Measurements from ENCODE around the gene PDIA5. TPM values are rescaled to one million over a fixed set of nuclear protein-coding genes. Genes with fewer than 3 reads are reported as not detected.

Gene PDIA5
- total RNA-seq, 3 donors from 2014 or later, result 21.5 to 49.1 (median 22.0) TPM

GRCh38 chr3:123072152-123072551, 5.3 kb downstream of the PDIA5 start:
- no peak for TF ChIP-seq CTCF (IDR thresholded peaks at IDR 0.05)
- H3K4me1 ChIP-seq (ENCODE audit: low read depth), result peaks cover 26% of the 10 kb centered on the region
- H3K36me3 ChIP-seq (ENCODE audit: low read depth), result no peaks in the 10 kb centered on the region
- intact Hi-C loops (cut with DNase I, micrococcal nuclease), result no loop called here
- ATAC-seq, result no peak
- no peaks in the 10 kb centered on the region for H3K9me3 ChIP-seq
- no peak for DNase-seq
- H3K4me3 ChIP-seq, result no peak overlapping the region

GRCh38 chr3:123072564-123072963, 5.7 kb downstream of the PDIA5 start:
- Histone ChIP-seq H3K4me1 (ENCODE audit: low read depth) (peaks cover 26% of the 10 kb centered on the region), H3K9me3 (no peaks in the 10 kb centered on the region), H3K4me3 (no peak overlapping the region), H3K36me3 (ENCODE audit: low read depth) (no peaks in the 10 kb centered on the region)
- TF ChIP-seq CTCF (IDR thresholded peaks at IDR 0.05), result no peak
- no peak for ATAC-seq
- intact Hi-C loops (cut with DNase I, micrococcal nuclease), result no loop called here
- DNase-seq, result no peak

- Histone ChIP-seq H3K9me3 (no peaks in the 10 kb centered on the region), H3K36me3 (ENCODE audit: low read depth) (no peaks in the 10 kb centered on the region), H3K4me3 (no peak overlapping the region), H3K4me1 (ENCODE audit: low read depth) (peaks cover 11% of the 10 kb centered on the region)
- intact Hi-C loops (cut with DNase I, micrococcal nuclease), result no loop called here
- no peak for DNase-seq
- ATAC-seq, result no peak
- TF ChIP-seq CTCF (IDR thresholded peaks at IDR 0.05), result no peak
Measured at GRCh38 chr3:123075359-123075758, 8.5 kb downstream of the PDIA5 start.

GRCh38 chr3:123076112-123076495, 9.3 kb downstream of the PDIA5 start:
- H3K9me3 ChIP-seq, result no peaks in the 10 kb centered on the region
- DNase-seq, result no peak
- ATAC-seq, result no peak
- H3K36me3 ChIP-seq (ENCODE audit: low read depth), result no peaks in the 10 kb centered on the region
- H3K4me1 ChIP-seq (ENCODE audit: low read depth), result peaks cover 11% of the 10 kb centered on the region
- TF ChIP-seq CTCF (IDR thresholded peaks at IDR 0.05), result no peak
- intact Hi-C loops (cut with DNase I, micrococcal nuclease), result no loop called here
- H3K4me3 ChIP-seq, result no peak overlapping the region

GRCh38 chr3:123076496-123077418, 9.9 kb downstream of the PDIA5 start:
- Histone ChIP-seq H3K4me3 (no peak overlapping the region), H3K4me1 (ENCODE audit: low read depth) (peaks cover 11% of the 10 kb centered on the region), H3K9me3 (no peaks in the 10 kb centered on the region), H3K36me3 (ENCODE audit: low read depth) (no peaks in the 10 kb centered on the region)
- TF ChIP-seq CTCF (IDR thresholded peaks at IDR 0.05), result no peak
- intact Hi-C loops (cut with DNase I, micrococcal nuclease), result no loop called here
- DNase-seq, result no peak
- peak; percentile 62 for ATAC-seq

Measured in mucosa of descending colon (tissue), 3 donors.